ENCODE data around the gene MBOAT2. TPM values are rescaled to one million over a fixed set of nuclear protein-coding genes. Genes with fewer than 3 reads are reported as not detected.

Gene MBOAT2
- total and polyA plus RNA-seq, 2 experiments from 2014 or later = 38.2 to 58.3 TPM

- peaks cover 13% of the 10 kb centered on the region for H3K4me1 ChIP-seq (ENCODE audit: low read depth)
- H3K4me3 ChIP-seq = peak overlapping the region; percentile 99
- H3K9me3 ChIP-seq (ENCODE audit: low read depth) = no peaks in the 10 kb centered on the region
- DNase-seq (ENCODE audit: low read depth in 1 of 2, low spot score in 1 of 2) = peak in 1 of 2 donors; percentile 25
- peak overlapping the region; percentile 91 for H3K27ac ChIP-seq
- no peak for TF ChIP-seq CTCF (IDR thresholded peaks at IDR 0.05; ENCODE audit: low read depth, low read length)
- H3K27me3 ChIP-seq = no peaks in the 10 kb centered on the region
- no peaks in the 10 kb centered on the region for H3K36me3 ChIP-seq
Observed at GRCh38 chr2:9004338-9005204, 1.1 kb upstream of the MBOAT2 start.

- Histone ChIP-seq H3K9me3 (ENCODE audit: low read depth) (no peaks in the 10 kb centered on the region), H3K27me3 (no peaks in the 10 kb centered on the region), H3K4me3 (peak overlapping the region; percentile 99), H3K4me1 (ENCODE audit: low read depth) (peaks cover 15% of the 10 kb centered on the region), H3K36me3 (no peaks in the 10 kb centered on the region), H3K27ac (peak overlapping the region; percentile 91)
- no peak for TF ChIP-seq CTCF (IDR thresholded peaks at IDR 0.05; ENCODE audit: low read depth, low read length)
- DNase-seq (ENCODE audit: low read depth in 1 of 2, low spot score in 1 of 2) = no peak
Observed at GRCh38 chr2:9003366-9003615, 193 bp downstream of the MBOAT2 start.

- Histone ChIP-seq H3K27me3 (no peaks in the 10 kb centered on the region), H3K9me3 (ENCODE audit: low read depth) (no peaks in the 10 kb centered on the region), H3K4me3 (peak overlapping the region; percentile 99), H3K27ac (peak overlapping the region; percentile 91), H3K36me3 (no peaks in the 10 kb centered on the region), H3K4me1 (ENCODE audit: low read depth) (peaks cover 19% of the 10 kb centered on the region)
- no peak for TF ChIP-seq CTCF (IDR thresholded peaks at IDR 0.05; ENCODE audit: low read depth, low read length)
- peak in 1 of 2 donors; percentile 59 for DNase-seq (ENCODE audit: low read depth in 1 of 2, low spot score in 1 of 2)
Observed at GRCh38 chr2:9002637-9003365, 683 bp downstream of the MBOAT2 start.

GRCh38 chr2:9002313-9002636, 1.2 kb downstream of the MBOAT2 start:
- peaks cover 19% of the 10 kb centered on the region for H3K4me1 ChIP-seq (ENCODE audit: low read depth)
- no peaks in the 10 kb centered on the region for H3K9me3 ChIP-seq (ENCODE audit: low read depth)
- DNase-seq (ENCODE audit: low read depth in 1 of 2, low spot score in 1 of 2) = no peak
- no peaks in the 10 kb centered on the region for H3K36me3 ChIP-seq
- peak overlapping the region; percentile 99 for H3K4me3 ChIP-seq
- no peak overlapping the region for H3K27ac ChIP-seq
- H3K27me3 ChIP-seq = no peaks in the 10 kb centered on the region
- TF ChIP-seq CTCF (IDR thresholded peaks at IDR 0.05; ENCODE audit: low read depth, low read length) = no peak

- H3K27me3 ChIP-seq = no peaks in the 10 kb centered on the region
- H3K9me3 ChIP-seq (ENCODE audit: low read depth) = no peaks in the 10 kb centered on the region
- H3K4me1 ChIP-seq (ENCODE audit: low read depth) = peaks cover 19% of the 10 kb centered on the region
- peak overlapping the region; percentile 99 for H3K4me3 ChIP-seq
- no peak for TF ChIP-seq CTCF (IDR thresholded peaks at IDR 0.05; ENCODE audit: low read depth, low read length)
- no peak for DNase-seq (ENCODE audit: low read depth in 1 of 2, low spot score in 1 of 2)
- H3K27ac ChIP-seq = no peak overlapping the region
- no peaks in the 10 kb centered on the region for H3K36me3 ChIP-seq
Observed at GRCh38 chr2:9001778-9002177, 1.7 kb downstream of the MBOAT2 start.

Measured in cardiac muscle cell (in vitro differentiated cells and primary cell).